Germinal center (tissue), 1 donor: ENCODE data around the gene ARHGEF17.

Source experiments
- DNase-seq: peaks from one replicate; pipeline ENCODE4 v3.0.0; 2012; ENCODE audit warnings: mixed read lengths, low spot score

Gene ARHGEF17

DNA sequence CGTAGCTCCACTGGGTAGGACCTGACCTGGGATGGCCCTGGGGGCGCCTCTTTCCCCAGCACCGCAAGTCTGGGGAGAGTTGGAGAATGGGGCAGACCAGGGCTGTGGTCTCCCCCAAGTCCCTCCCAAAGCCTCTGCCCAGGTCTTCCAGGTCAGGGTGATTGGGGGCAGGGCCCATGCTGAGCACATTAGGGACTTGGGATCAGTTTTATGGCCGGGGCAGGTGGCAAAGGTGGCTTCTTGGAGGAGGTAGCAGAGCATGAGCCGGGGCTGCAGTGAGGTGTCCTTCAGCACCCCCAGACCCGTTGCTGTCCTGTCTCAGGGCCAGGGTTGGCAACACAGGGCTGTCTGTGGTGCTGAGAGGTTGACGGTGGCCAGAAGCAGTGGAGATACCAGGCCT is 74.1 kb downstream of the ARHGEF17 start:
- DNase-seq: no peak

DNA sequence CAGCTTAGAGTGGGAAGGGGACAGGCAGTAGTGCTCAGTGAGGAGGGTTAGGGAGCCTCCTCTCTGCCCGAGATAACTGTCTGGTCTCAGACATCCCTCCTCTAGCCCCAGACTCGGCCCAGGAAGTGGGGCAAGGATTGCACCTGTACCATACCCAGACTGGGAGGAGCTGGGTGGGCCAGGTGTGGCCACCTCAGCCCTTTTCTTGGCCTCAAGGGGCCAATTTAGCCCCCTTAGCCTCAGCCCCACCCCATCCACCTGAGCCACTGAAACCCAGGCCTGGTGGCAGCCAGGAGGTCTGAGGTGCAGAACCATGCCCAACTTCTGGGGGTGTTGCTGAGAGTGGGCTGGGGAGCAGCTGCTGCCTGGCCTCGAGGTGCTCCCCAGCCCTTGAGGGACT is 74.7 kb downstream of the ARHGEF17 start:
- DNase-seq: no peak

DNA sequence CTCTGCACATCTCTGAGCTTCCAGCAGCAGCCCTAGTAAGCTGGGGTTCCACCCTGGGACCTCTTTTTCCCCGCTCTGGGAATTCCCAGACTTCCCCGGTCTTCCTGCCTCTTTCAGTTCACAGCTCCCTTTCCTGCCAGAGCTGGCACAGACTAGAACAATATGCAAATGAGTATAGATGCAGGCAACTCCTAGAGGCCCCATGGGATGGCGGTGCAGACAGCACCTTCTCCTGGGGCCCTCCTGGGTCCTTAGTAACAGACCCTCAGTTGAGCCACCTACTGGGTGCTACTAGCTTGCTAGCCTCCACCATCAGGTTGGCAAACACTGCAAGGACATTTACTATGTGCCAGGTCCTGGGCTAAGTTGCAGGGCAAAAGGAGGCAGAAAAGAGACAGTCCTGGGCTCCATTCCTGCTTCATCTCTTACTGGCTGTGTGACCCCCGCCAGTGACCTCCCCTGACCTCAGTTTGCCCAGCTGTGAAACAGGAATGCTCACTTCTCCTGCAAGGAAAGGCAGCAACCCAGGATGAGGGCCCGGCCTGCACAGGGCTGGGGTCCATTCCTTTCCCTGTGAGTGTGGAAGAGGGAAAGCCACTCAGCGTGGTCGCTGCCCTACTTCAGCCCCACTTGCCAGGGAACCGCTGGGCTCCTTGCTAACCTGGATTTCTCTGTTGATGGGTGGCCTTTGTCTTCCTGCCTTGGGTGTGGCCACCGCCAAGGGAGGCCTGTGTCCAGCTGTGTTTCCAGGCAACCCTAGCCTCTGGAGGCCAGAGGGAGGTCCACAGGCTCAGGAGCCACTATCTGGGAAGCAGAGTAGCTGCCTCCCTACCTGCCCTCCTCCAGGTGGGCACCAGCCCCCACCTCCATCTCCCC is 75.4 kb downstream of the ARHGEF17 start:
- DNase-seq: peak; percentile 75

DNA sequence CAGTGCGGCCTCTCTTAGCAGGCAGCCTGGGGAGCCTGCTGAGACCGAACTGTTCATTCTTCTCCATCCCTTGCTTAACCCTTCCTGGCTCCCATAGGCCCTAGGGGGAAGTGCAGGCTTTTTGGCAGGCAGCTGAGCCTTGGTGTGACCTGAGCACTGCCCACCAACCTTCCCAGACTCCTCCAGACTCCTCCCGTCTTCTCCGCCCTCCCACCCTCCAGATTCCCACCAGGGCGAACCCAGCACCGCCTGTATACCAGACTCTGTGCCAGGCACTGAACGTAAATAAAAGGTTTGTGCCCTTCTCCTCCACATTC is 76.0 kb downstream of the ARHGEF17 start:
- DNase-seq: no peak

DNA sequence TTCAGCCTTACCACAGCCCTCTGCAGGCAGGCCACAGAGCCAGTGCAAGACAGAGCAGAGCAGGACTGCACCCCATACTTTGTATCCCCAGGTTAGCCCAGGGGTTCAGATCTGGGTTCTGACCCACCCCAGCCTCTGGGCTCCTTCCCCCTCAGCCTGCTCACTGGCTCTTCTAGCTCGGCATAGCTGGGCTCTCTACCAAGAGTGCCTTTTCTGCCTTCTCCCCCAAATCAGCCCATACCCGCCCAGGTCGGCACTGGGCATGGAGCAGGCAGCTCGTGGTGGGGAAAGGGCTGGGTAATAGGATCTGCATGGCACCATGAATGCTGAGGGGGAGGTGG is 76.4 kb downstream of the ARHGEF17 start:
- DNase-seq: no peak

DNA sequence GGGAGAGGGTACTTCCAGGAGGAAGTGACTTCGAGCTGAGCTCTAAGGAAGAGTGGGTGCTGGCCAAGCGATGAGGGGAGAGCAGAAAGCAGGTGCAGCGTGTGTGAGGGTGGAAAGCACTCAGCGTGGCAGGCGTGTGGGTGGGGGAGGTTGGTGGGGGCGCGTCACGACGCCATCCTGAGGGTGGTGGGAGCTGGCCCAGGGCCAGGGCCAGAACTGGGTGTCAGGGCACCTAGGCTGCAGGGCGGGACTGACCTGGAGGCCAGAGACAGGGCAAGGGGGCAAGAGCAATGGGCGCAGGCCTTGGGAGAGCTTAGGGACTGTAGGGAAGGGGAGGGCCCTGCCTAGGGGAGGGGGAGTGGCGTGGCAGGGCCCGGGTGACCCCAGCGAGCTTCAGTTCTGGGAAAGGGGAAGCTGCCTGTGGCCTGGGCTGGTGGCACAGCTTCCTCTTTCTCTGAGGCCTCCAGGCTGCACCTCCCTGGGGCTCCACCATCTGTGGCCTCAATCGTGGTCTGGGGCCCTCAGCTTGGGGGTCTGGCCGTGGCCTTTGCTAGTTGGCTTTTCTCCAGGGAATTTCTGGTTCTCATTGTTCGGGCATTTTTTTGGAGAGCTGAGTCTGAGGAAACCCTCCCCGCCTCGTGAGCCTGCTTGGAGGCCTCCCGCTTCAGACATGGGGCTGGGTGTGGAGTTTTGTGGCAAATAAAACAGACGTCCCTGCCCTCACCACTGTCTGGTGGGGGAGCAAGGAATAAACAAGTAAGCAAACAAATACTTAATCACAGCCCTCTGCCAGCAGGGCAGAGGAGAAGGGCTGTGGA is 77.0 kb downstream of the ARHGEF17 start:
- peak; percentile 90 for DNase-seq

DNA sequence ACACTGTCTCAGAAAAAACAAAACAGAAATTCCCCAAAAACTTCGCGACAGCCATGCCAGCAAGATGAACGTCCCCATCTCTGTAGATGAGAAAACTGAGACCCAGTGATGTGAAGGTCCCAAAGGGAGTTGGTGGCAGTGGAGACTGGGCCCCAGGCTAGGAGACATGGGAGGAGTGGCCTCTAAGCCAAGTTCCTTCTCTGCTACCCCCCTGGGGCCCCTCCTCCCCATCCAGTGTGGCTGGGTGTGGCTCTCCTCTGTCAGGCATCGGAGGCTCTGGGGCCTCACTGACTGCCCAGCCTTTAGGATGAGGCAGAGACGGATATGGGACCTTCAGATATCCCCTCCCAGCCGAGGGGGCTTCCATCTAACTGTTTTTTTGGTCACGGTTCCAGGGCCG is 77.9 kb downstream of the ARHGEF17 start:
- peak; percentile 79 for DNase-seq

DNA sequence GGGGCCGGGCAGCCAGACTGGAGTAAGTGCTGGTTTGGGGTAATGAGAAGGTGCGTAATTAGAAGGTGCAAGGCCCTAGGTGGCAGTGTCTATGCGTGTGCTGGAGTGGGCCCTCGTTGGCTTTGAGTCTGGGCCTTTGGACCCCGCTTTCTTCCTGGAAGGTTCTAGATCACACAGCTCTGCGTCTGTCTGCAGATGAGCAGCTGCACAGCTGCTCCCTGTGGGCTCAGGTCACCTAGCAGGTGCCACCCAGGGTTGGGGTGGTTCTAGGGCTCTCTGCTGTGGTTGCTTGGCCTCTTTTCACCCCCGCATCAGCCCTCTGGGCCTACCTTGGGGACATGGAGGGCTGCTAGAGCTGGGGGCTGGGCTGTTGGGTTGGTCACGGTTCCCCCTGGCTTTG is 78.5 kb downstream of the ARHGEF17 start:
- DNase-seq: peak; percentile 51

DNA sequence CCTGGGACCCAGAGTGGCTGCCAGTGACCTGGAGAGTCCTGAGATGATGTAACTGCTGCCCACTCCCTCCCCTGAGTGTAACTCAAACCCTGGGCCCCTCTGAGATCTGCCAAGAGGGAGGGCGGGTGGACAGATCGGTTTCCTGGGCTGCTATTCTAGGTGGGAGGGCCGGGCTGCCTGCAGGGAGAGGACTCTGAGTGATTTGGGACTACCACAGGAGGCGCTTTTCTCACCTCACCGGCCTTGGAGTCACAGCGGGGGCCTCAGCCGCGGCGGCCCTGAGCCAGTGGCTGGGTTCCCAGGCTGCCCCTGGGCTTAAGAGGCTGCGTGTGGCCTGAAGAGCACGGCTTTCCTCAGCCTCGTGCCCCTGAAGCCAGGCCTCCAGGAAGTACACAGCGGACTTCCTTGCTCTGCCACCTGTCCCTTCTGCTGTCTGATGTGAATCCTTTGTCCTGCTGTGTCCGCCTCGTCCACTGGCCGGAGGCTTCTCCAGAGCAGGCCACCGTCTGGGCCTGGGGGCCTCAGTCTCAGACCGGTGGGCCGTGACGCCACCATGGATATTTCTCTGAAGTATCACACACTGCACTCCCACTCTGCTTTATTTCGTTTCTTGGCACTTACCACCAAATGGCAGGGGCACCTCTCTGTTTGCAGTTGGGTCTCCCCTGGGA is 79.7 kb downstream of the ARHGEF17 start:
- no peak for DNase-seq

DNA sequence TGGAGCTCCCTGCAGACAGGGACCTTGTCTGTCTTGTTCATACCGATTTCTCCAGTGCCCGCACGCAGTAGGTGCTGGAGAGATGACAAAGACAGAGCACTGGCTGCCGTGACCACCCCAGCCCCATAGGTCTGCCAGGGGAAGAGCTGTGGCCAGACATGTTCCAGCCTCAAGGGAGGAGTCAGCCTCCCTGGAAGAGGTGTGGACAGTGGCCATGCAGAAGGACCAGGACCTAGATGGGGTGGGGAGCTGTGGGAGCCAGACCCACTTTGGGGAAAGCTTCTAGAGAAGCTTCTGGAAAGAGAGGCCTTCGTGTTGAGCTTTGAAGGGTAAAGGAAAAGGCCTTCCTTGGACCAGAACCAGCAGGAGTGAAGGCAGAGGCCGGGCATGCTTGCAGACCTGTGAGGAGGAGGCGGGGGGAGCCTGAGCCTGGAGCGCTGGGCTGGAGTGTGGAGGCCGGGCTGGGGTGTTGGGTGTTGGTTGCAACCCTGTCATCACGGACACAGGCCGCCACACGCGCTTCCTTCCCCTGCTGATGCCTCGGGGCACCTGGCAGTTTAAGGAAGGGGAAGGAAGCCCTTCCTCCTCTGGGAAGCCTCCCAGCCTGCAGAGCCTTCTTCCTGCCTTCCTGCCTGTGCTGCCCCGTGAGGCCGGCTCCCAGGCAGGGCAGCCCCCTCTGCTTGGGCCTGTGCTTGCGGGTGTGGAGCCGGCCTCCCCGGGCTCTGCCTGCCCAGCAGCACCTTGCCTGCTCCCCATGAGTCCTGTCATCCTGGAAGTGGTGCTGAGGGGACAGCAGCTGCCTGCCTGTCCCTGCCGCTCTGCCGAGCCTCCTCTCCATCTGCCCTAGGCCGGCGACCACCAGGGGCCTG is 80.4 kb downstream of the ARHGEF17 start:
- no peak for DNase-seq

DNA sequence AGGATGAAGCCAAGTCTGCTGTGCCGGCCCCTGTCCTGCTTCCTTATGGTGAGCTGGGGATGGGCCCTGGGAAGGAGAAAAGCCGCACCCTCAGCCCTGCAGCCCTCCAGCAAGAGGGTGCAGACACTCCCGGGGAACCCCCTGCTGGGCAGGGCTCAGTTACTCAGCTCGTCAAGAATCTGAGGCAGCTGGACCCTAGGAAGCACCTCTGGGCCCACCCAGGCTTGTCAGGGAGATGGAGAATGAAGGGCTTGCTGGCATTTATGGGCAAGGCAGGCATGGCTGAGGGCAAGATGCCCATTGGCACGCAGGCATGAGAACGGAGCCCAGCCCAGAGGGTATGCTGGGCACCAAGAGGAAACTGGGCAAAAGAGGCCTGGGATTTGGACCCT is 81.1 kb downstream of the ARHGEF17 start:
- no peak for DNase-seq

DNA sequence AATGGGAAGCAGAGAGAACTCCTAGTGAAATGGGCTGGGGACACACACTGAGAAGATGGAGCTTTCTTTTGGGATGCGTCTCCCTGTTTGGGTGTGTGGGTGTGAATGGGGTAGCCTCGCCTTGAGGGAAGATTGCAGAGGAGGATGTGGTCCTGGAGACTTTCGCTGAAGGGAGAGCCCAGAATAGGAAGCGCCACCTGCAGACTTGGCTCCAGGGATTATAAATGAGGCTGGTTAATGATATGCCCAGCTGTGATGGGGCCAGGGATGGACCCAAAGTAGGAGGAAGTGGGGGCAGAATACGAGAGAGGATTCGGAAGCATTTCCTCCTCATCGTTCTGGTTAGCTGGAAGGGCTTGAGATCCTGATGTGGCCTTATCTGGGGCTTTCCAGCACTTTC is 81.8 kb downstream of the ARHGEF17 start:
- no peak for DNase-seq

DNA sequence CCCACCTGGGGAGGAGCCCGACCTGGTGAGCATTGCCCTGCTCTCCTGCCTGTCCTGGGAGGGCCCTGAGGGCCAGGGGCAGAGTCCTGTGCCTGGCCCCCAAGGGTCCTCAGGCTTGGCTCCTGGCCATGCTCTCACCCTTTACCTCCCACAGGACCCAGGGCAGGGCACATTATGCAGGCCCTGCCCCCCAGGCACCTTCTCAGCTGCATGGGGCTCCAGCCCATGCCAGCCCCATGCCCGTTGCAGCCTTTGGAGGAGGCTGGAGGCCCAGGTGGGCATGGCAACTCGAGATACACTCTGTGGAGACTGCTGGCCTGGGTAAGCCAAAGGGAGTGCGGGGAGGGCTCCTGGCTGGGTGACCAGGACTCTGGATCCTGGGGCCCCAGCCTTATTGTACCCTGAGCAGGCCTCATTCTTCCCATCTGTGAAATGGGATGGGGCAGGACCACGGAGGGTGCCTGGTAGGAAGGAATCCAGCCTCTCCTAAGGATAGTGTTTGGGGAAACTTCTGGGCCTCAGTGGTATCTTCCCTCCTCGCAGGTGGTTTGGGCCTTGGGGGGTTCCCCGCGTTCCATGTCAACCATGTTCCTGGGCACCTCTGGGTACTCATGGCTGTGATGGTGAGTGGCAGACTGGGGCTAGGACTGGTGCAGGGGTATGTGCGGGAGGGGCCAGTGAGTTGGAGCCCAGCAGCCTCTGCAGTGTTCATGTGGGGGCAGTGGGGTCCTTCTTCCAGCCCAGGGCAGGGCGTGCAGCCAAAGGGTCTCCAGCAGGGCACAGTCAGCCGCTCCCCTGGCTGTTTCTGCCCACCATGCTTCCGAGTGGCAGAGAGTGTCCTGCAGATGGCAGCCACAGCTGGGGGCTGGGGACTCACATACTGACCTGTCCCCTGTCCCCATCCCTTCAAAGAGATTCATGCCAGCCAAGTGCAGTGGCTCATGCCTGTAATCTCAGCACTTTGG is 82.8 kb downstream of the ARHGEF17 start:
- DNase-seq: no peak

DNA sequence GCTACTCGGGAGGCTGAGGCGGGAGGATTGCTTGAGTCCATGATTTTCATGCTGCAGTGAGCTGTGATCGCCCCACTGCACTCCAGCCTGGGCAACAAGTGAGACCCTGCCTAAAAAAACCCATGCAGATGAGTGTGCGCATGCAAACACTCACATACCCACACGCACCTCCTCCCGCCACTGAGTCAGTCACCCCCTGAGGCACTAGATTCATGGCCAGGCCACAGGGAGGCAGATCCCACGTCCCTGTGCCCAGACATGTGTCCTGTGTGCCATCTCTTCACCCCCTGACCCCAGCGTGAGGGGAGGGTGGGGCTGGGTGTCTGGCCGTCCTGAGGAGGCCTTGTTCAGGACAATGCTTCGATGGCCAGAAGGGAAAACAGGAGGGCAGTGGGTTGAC is 83.6 kb downstream of the ARHGEF17 start:
- no peak for DNase-seq

DNA sequence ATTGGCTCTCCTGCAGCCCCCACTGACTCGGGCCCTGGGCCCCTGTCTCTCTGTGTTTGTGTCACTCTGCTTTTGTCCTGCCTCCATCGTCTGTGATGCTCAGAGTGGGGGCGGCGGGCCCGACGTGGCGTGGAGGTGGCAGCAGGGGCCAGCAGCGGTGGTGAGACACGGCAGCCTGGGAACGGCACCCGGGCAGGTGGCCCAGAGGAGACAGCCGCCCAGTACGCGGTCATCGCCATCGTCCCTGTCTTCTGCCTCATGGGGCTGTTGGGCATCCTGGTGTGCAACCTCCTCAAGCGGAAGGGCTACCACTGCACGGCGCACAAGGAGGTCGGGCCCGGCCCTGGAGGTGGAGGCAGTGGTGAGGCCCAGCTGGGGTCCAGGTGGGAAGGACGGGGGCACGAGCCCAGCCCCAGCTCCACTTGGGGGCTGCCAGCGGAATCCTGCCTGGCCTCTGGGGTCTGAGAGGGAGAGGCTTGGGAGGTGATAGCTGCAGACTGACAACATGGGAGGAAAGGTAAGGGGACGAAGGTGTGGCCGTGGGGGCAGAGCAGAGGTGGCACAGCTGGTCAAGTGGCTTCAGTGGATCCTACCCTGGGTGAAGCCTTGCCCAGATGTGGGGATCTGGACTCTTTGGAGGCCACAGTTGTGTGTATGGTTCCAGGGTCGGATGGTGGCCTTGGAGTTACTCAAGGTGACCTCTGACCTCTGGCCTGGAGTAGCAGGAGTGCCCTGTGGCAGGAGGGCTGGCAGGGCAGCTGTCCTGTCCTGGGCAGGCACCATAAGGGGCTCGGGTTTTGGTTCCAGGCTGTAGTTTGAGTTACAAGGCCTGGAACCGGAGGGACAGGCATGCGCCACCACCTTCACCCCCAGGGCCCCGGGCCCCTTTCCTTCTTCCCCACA is 84.3 kb downstream of the ARHGEF17 start:
- DNase-seq: no peak

DNA sequence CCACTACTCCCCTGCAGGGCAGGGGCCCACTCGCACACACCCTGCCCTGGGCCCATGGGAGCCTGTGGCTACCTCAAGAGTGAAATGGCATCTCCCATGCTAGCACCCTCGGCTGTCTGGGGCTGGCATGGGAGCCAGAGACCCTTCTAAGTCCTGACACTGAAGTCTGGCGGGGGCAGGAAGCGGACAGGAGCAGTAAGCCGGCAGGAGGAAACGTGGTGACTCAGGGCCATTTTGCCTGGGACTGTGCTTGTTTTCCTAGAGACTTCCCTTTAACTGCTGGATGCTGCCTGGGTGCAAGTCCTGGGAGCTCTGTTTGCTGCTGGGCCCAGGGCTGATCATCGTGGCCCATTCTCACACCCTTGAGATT is 84.9 kb downstream of the ARHGEF17 start:
- no peak for DNase-seq

DNA sequence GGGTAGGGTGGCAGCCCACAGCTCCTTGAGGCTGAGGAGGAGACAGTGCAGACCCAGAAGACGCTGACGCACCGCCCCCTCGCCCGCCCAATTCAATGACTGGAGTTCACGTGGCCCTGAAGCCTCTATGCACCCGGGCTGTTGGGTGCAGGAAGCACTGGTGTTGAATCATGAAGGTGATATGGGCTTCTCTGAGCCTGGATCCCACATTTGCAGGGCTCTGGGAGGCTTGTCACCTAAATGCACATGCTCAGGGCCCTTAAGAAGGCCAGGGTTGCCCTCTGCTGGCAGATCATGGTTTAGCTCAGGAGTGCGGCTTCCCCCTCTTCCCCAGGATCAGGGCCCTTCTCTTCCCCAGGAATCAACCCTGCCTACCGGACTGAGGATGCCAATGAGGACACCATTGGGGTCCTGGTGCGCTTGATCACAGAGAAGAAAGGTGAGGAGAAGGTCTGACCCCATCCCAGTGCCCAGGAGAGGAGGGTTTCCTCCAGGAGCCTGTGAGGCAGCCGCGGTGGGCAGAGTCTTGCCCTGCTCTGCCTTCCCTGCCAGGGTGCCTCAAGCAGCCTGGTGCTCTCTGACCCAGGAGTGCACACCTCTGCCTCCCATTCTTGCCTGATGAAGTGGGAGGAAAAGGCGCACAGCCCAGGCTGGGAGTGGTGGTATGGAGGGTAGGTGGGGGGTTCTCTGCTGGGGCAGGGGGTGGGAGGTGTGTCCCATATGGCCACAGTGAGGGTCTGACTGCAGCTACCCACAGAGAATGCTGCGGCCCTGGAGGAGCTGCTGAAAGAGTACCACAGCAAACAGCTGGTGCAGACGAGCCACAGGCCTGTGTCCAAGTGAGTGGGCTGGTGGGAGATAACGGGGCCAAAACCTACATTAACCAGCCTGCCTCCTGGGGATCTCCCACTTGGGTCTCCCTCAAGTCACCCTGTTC is 85.7 kb downstream of the ARHGEF17 start:
- DNase-seq: peak; percentile 82

DNA sequence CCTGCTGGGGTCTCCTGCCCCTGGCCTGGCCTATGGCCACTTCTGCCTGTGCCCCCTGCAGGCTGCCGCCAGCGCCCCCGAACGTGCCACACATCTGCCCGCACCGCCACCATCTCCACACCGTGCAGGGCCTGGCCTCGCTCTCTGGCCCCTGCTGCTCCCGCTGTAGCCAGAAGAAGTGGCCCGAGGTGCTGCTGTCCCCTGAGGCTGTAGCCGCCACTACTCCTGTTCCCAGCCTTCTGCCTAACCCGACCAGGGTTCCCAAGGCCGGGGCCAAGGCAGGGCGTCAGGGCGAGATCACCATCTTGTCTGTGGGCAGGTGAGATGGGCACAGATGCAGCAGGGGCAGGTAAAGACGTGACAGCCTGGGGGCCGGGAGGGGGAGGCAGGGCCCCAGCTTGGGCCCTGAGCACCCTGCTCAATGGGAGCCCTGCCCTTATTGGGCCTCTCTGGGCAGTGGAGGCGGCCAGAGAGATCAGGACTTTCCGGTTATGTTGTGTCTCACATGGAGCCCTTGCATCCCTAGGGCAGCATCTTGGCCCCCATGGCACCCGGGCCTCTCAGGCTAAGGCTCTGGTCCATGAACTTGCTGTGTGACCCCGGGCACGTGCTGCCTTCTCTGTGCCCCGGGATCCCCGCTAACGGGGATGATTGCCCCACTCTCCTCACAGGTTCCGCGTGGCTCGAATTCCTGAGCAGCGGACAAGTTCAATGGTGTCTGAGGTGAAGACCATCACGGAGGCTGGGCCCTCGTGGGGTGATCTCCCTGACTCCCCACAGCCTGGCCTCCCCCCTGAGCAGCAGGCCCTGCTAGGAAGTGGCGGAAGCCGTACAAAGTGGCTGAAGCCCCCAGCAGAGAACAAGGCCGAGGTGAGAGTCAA is 86.6 kb downstream of the ARHGEF17 start:
- DNase-seq: no peak
